Measurements from ENCODE around the gene MCTP1.
A peak's percentile ranks its signal among the peaks of the same experiment; 100 is the strongest.

The MCTP1 gene

GRCh38 chr5:95178046-95178651 lies 106.7 kb downstream of the MCTP1 start:
- Mint-ChIP-seq H3K4me1 (no peaks in the 10 kb centered on the region), H3K27ac (peak overlapping the region in 2 of 3 experiments; percentile 36 to 55), H3K27me3 (ENCODE audit: low read depth) (no peaks in the 10 kb centered on the region), H3K9me3 (peaks cover 13% of the 10 kb centered on the region), H3K4me3 (no peak overlapping the region), H3K36me3 (ENCODE audit: low read depth) (no peaks in the 10 kb centered on the region)
- TF ChIP-seq, protein P1, sequence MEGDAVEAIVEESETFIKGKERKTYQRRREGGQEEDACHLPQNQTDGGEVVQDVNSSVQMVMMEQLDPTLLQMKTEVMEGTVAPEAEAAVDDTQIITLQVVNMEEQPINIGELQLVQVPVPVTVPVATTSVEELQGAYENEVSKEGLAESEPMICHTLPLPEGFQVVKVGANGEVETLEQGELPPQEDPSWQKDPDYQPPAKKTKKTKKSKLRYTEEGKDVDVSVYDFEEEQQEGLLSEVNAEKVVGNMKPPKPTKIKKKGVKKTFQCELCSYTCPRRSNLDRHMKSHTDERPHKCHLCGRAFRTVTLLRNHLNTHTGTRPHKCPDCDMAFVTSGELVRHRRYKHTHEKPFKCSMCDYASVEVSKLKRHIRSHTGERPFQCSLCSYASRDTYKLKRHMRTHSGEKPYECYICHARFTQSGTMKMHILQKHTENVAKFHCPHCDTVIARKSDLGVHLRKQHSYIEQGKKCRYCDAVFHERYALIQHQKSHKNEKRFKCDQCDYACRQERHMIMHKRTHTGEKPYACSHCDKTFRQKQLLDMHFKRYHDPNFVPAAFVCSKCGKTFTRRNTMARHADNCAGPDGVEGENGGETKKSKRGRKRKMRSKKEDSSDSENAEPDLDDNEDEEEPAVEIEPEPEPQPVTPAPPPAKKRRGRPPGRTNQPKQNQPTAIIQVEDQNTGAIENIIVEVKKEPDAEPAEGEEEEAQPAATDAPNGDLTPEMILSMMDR (IDR thresholded peaks at IDR 0.05; ENCODE audit: unreplicated experiment in 3 of 3), result no peak

- H3K4me1 Mint-ChIP-seq, result no peaks in the 10 kb centered on the region
- H3K4me3 Mint-ChIP-seq, result no peak overlapping the region
- H3K27me3 Mint-ChIP-seq (ENCODE audit: low read depth), result no peaks in the 10 kb centered on the region
- TF ChIP-seq, protein P1 (IDR thresholded peaks at IDR 0.05; ENCODE audit: unreplicated experiment in 3 of 3), result no peak
- peaks cover 13% of the 10 kb centered on the region for H3K9me3 Mint-ChIP-seq
- H3K36me3 Mint-ChIP-seq (ENCODE audit: low read depth), result no peaks in the 10 kb centered on the region
- no peak overlapping the region for H3K27ac Mint-ChIP-seq
Observed at GRCh38 chr5:95177456-95177855, 107.4 kb downstream of the MCTP1 start.

GRCh38 chr5:95175106-95175505 lies 109.8 kb downstream of the MCTP1 start:
- Mint-ChIP-seq H3K36me3 (ENCODE audit: low read depth) (no peaks in the 10 kb centered on the region), H3K4me1 (no peaks in the 10 kb centered on the region), H3K27me3 (ENCODE audit: low read depth) (no peaks in the 10 kb centered on the region), H3K4me3 (no peak overlapping the region), H3K9me3 (peaks cover 21% of the 10 kb centered on the region), H3K27ac (no peak overlapping the region)
- TF ChIP-seq, protein P1 (IDR thresholded peaks at IDR 0.05; ENCODE audit: unreplicated experiment in 3 of 3), result no peak

GRCh38 chr5:95172659-95173058 lies 112.2 kb downstream of the MCTP1 start:
- no peaks in the 10 kb centered on the region for H3K4me1 Mint-ChIP-seq
- TF ChIP-seq, protein P1 (IDR thresholded peaks at IDR 0.05; ENCODE audit: unreplicated experiment in 3 of 3), result no peak
- H3K36me3 Mint-ChIP-seq (ENCODE audit: low read depth), result no peaks in the 10 kb centered on the region
- no peak overlapping the region for H3K27ac Mint-ChIP-seq
- H3K9me3 Mint-ChIP-seq, result peaks cover 21% of the 10 kb centered on the region
- no peak overlapping the region for H3K4me3 Mint-ChIP-seq
- H3K27me3 Mint-ChIP-seq (ENCODE audit: low read depth), result no peaks in the 10 kb centered on the region

- peaks cover 12% of the 10 kb centered on the region for H3K4me1 Mint-ChIP-seq
- TF ChIP-seq, protein P1 (IDR thresholded peaks at IDR 0.05; ENCODE audit: unreplicated experiment in 3 of 3), result no peak
- H3K9me3 Mint-ChIP-seq, result peaks cover 7% of the 10 kb centered on the region
- H3K36me3 Mint-ChIP-seq (ENCODE audit: low read depth), result no peaks in the 10 kb centered on the region
- no peaks in the 10 kb centered on the region for H3K27me3 Mint-ChIP-seq (ENCODE audit: low read depth)
- H3K27ac Mint-ChIP-seq, result no peak overlapping the region
- H3K4me3 Mint-ChIP-seq, result no peak overlapping the region
Observed at GRCh38 chr5:95164861-95165260, 120.0 kb downstream of the MCTP1 start.

DNA sequence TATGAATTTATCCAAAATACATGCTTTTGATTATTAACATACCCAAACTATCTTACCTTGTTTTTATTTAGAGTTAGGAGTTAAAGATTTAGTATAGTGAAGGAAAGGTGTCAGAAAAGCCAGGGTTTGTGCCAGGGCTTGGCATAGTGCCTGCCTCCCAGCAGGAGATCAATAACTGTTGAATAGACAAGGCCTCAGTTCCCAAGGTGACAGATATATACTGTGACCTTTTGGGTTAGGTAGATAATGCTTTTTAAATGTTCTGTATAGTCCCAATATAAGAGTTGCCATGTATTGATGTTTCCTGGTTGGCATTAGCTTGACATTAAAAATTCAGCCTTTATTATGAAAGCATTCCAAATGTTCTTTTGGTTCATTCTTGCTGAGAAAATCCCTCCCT lies 121.8 kb downstream of the MCTP1 start:
- Mint-ChIP-seq H3K4me3 (no peak overlapping the region), H3K27ac (peak overlapping the region in 1 of 3 experiments; percentile 19), H3K4me1 (peaks cover 12% of the 10 kb centered on the region), H3K9me3 (peaks cover 2% of the 10 kb centered on the region), H3K36me3 (ENCODE audit: low read depth) (no peaks in the 10 kb centered on the region), H3K27me3 (ENCODE audit: low read depth) (no peaks in the 10 kb centered on the region)
- TF ChIP-seq, protein P1 (IDR thresholded peaks at IDR 0.05; ENCODE audit: unreplicated experiment in 3 of 3), result no peak
